Activated T-helper 1 cell treated with anti-CD3 and anti-CD28 coated beads, Interleukin-12 subunit alpha, Interleukin-12 subunit beta, Interleukin-2, Interleukin-4 antibody, amounts not matched to agents 30 ng/mL and 10 ng/mL and 1 ng/mL, durations not matched to agents 14 hours and 24 hours and 36 hours (primary cell): Measurements from ENCODE around the gene DNAJC25. TPM values are rescaled to one million over a fixed set of nuclear protein-coding genes. Genes with fewer than 3 reads are reported as not detected.

Experiments used
- DNase-seq: peaks from one replicate; pipeline ENCODE4 v3.0.0; 2021; ENCODE audit warnings: low spot score
- H3K27ac Mint-ChIP-seq: one replicate; pipeline ENCODE4 v1.8.0; 2021; ENCODE audit warnings: mild to moderate bottlenecking, mixed read lengths
- H3K27me3 Mint-ChIP-seq: one replicate; pipeline ENCODE4 v1.8.0; 2022; ENCODE audit warnings: mild to moderate bottlenecking, moderate library complexity, mixed read lengths; ENCODE audit not compliant: insufficient read depth
- H3K36me3 Mint-ChIP-seq: one replicate; pipeline ENCODE4 v1.8.0; 2021; ENCODE audit warnings: low read depth, mixed read lengths
- H3K4me1 Mint-ChIP-seq: one replicate; pipeline ENCODE4 v1.8.0; 2021; ENCODE audit warnings: low read depth, mixed read lengths
- H3K4me3 Mint-ChIP-seq: one replicate; pipeline ENCODE4 v1.8.0; 2021; ENCODE audit warnings: mild to moderate bottlenecking, moderate library complexity, mixed read lengths
- H3K9me3 Mint-ChIP-seq: one replicate; pipeline ENCODE4 v1.8.0; 2021; ENCODE audit warnings: mixed read lengths
- intact Hi-C: fragments of 100-400 bp; cut with micrococcal nuclease; formaldehyde crosslinking; loops from one replicate; pipeline ENCODE4 v1.15.1; 2024
- total RNA-seq: library from RNA; stranded (reverse); gene quantifications from 2 replicates; pipeline ENCODE4 v1.2.3, GENCODE V29; 2022

DNAJC25 gene
- total RNA-seq, 1 donor from 2014 or later, result 5.8 TPM

- H3K36me3 Mint-ChIP-seq, result peaks cover 2% of the 10 kb centered on the region
- H3K4me3 Mint-ChIP-seq, result no peak overlapping the region
- DNase-seq, result no peak
- H3K27me3 Mint-ChIP-seq, result no peaks in the 10 kb centered on the region
- H3K4me1 Mint-ChIP-seq, result peaks cover 10% of the 10 kb centered on the region
- H3K27ac Mint-ChIP-seq, result no peak overlapping the region
- intact Hi-C loops, result no loop called here
- no peaks in the 10 kb centered on the region for H3K9me3 Mint-ChIP-seq
Measured at GRCh38 chr9:111696796-111697195, 65.7 kb downstream of the DNAJC25 start.

GRCh38 chr9:111700776-111701175 lies 69.6 kb downstream of the DNAJC25 start:
- peaks cover 2% of the 10 kb centered on the region for H3K36me3 Mint-ChIP-seq
- H3K4me3 Mint-ChIP-seq, result no peak overlapping the region
- no peaks in the 10 kb centered on the region for H3K27me3 Mint-ChIP-seq
- no peaks in the 10 kb centered on the region for H3K9me3 Mint-ChIP-seq
- intact Hi-C loops, result no loop called here
- H3K27ac Mint-ChIP-seq, result no peak overlapping the region
- peaks cover 10% of the 10 kb centered on the region for H3K4me1 Mint-ChIP-seq
- no peak for DNase-seq

Other genes with a start within 250 kb of the DNAJC25 start
- gene ECPAS, start 147.0 kb upstream of the DNAJC25 start, total RNA-seq, result 98.9 and 110 TPM in 2 replicates
- gene ZNF483, start 106.2 kb upstream of the DNAJC25 start, total RNA-seq, result 2.4 and 3.5 TPM in 2 replicates
- gene PTGR1, start 31.7 kb upstream of the DNAJC25 start, total RNA-seq, result 1.3 and 1.8 TPM in 2 replicates
- gene GNG10, start 30.3 kb downstream of the DNAJC25 start, total RNA-seq, result 30.7 and 35.4 TPM in 2 replicates
- gene SHOC1, start 163.6 kb downstream of the DNAJC25 start, total RNA-seq, result not detected in 2 replicates